Measurements from ENCODE around the gene OR1N1. TPM values are rescaled to one million over a fixed set of nuclear protein-coding genes. Genes with fewer than 3 reads are reported as not detected.

OR1N1 gene
- total and polyA plus RNA-seq, 4 donors: not detected

DNA sequence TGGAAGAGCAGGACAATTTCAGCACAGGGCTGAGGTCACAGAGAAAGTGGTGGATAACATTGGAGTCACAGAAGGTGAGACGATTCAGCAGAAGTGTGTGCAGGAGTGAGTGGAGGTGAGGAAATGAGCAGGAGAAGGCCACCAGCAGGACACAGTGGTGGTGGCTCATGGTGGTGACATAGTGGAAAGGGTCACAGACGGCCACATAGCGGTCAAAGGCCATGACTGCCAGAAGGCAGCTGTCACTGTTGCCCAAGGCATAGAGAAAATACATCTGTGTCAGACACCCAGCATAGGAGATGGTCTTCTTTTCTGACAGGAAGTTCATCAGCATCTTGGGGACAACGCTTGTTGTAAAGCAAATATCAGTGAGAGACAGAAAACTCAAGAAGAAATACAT is 40.8 kb upstream of the OR1N1 start:
- Histone ChIP-seq H3K36me3 (ENCODE audit: control insufficient read depth in 4 of 4, insufficient read depth in 3 of 4, low read depth in 1 of 4, low read length in 3 of 4) (no peaks in the 10 kb centered on the region), H3K4me1 (ENCODE audit: control insufficient read depth in 4 of 4, insufficient read depth in 4 of 4, low read length in 3 of 4) (no peaks in the 10 kb centered on the region), H3K9me3 (ENCODE audit: control insufficient read depth in 4 of 4, low read length in 3 of 4) (peaks cover 0 to 7% (median 3%) of the 10 kb centered on the region in 4 donors), H3K27ac (ENCODE audit: low read depth in 1 of 2, low read length in 2 of 2) (no peak overlapping the region), H3K9ac (ENCODE audit: low read depth in 1 of 2, low read length in 2 of 2) (no peak overlapping the region), H3K4me3 (ENCODE audit: low read depth in 1 of 3, low read length in 3 of 3) (no peak overlapping the region), H3K27me3 (ENCODE audit: control insufficient read depth in 4 of 4, insufficient read depth in 4 of 4, low read length in 3 of 4) (no peaks in the 10 kb centered on the region)
- WGBS: 81% methylated on average over 4 of the region's 4 CpGs
- DNase-seq (ENCODE audit: low spot score): no peak
- TF ChIP-seq, protein P1, sequence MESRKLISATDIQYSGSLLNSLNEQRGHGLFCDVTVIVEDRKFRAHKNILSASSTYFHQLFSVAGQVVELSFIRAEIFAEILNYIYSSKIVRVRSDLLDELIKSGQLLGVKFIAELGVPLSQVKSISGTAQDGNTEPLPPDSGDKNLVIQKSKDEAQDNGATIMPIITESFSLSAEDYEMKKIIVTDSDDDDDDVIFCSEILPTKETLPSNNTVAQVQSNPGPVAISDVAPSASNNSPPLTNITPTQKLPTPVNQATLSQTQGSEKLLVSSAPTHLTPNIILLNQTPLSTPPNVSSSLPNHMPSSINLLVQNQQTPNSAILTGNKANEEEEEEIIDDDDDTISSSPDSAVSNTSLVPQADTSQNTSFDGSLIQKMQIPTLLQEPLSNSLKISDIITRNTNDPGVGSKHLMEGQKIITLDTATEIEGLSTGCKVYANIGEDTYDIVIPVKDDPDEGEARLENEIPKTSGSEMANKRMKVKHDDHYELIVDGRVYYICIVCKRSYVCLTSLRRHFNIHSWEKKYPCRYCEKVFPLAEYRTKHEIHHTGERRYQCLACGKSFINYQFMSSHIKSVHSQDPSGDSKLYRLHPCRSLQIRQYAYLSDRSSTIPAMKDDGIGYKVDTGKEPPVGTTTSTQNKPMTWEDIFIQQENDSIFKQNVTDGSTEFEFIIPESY (IDR thresholded peaks at IDR 0.05): no peak
- TF ChIP-seq, protein P2, sequence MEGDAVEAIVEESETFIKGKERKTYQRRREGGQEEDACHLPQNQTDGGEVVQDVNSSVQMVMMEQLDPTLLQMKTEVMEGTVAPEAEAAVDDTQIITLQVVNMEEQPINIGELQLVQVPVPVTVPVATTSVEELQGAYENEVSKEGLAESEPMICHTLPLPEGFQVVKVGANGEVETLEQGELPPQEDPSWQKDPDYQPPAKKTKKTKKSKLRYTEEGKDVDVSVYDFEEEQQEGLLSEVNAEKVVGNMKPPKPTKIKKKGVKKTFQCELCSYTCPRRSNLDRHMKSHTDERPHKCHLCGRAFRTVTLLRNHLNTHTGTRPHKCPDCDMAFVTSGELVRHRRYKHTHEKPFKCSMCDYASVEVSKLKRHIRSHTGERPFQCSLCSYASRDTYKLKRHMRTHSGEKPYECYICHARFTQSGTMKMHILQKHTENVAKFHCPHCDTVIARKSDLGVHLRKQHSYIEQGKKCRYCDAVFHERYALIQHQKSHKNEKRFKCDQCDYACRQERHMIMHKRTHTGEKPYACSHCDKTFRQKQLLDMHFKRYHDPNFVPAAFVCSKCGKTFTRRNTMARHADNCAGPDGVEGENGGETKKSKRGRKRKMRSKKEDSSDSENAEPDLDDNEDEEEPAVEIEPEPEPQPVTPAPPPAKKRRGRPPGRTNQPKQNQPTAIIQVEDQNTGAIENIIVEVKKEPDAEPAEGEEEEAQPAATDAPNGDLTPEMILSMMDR (IDR thresholded peaks at IDR 0.05; ENCODE audit: low read depth, low read length, missing input control): no peak
- no peak for TF ChIP-seq FOXA1 (IDR thresholded peaks at IDR 0.05)
- TF ChIP-seq FOXA2 (IDR thresholded peaks at IDR 0.05): no peak

DNA sequence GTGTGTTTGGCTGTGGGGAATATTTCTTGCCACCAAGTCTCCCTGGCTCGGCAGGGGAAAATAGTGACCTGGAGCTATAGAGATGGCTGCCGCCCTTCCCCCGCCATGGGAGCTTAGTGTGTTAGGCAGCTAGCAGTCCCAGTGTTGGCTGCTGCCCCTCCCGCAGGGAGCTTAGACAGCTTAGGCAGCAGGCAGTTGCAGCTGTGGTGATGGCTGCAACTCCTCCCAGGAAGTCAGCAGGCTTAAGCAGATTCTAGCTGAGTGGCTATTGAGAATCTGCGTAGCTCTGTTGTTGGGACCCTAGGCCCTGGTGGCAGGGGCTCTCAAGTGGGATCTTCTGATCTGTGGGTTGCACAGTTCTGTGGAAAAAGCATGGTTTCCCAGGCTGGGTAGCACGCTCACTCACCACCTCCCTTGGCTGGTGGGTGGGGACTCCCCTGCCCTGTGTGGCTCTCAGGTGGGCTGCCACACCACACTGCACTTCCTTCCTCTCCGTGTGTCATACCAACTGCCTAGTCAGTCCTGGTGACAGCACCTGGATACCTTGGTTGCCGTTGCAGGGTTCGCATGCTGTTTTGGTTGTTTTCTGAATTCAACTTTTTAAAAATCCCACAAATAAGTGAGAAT is 35.2 kb upstream of the OR1N1 start:
- Histone ChIP-seq H3K27ac (ENCODE audit: low read depth in 1 of 2, low read length in 2 of 2) (no peak overlapping the region), H3K36me3 (ENCODE audit: control insufficient read depth in 4 of 4, insufficient read depth in 3 of 4, low read depth in 1 of 4, low read length in 3 of 4) (no peaks in the 10 kb centered on the region), H3K4me1 (ENCODE audit: control insufficient read depth in 4 of 4, insufficient read depth in 4 of 4, low read length in 3 of 4) (no peaks in the 10 kb centered on the region), H3K27me3 (ENCODE audit: control insufficient read depth in 4 of 4, insufficient read depth in 4 of 4, low read length in 3 of 4) (no peaks in the 10 kb centered on the region), H3K4me3 (ENCODE audit: low read depth in 1 of 3, low read length in 3 of 3) (no peak overlapping the region), H3K9ac (ENCODE audit: low read depth in 1 of 2, low read length in 2 of 2) (no peak overlapping the region), H3K9me3 (ENCODE audit: control insufficient read depth in 4 of 4, low read length in 3 of 4) (peaks cover 0 to 10% (median 3%) of the 10 kb centered on the region in 4 donors)
- TF ChIP-seq GABPA (IDR thresholded peaks at IDR 0.05 in 1 of 2, conservative IDR thresholded peaks at IDR 0.05 in 1 of 2) (no peak), FOXA2 (IDR thresholded peaks at IDR 0.05) (no peak), RAD21 (IDR thresholded peaks at IDR 0.05) (no peak), HNF4A (conservative IDR thresholded peaks at IDR 0.05) (no peak), TAF1 (conservative IDR thresholded peaks at IDR 0.05) (no peak), YY1 (IDR thresholded peaks at IDR 0.05) (no peak)
- TF ChIP-seq, protein P1 (IDR thresholded peaks at IDR 0.05): no peak
- TF ChIP-seq, protein P3, sequence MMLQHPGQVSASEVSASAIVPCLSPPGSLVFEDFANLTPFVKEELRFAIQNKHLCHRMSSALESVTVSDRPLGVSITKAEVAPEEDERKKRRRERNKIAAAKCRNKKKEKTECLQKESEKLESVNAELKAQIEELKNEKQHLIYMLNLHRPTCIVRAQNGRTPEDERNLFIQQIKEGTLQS (IDR thresholded peaks at IDR 0.05): no peak
- TF ChIP-seq, protein P4, sequence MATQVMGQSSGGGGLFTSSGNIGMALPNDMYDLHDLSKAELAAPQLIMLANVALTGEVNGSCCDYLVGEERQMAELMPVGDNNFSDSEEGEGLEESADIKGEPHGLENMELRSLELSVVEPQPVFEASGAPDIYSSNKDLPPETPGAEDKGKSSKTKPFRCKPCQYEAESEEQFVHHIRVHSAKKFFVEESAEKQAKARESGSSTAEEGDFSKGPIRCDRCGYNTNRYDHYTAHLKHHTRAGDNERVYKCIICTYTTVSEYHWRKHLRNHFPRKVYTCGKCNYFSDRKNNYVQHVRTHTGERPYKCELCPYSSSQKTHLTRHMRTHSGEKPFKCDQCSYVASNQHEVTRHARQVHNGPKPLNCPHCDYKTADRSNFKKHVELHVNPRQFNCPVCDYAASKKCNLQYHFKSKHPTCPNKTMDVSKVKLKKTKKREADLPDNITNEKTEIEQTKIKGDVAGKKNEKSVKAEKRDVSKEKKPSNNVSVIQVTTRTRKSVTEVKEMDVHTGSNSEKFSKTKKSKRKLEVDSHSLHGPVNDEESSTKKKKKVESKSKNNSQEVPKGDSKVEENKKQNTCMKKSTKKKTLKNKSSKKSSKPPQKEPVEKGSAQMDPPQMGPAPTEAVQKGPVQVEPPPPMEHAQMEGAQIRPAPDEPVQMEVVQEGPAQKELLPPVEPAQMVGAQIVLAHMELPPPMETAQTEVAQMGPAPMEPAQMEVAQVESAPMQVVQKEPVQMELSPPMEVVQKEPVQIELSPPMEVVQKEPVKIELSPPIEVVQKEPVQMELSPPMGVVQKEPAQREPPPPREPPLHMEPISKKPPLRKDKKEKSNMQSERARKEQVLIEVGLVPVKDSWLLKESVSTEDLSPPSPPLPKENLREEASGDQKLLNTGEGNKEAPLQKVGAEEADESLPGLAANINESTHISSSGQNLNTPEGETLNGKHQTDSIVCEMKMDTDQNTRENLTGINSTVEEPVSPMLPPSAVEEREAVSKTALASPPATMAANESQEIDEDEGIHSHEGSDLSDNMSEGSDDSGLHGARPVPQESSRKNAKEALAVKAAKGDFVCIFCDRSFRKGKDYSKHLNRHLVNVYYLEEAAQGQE (IDR thresholded peaks at IDR 0.05): no peak
- WGBS: 58% methylated on average over 9 of the region's 9 CpGs
- no peak for DNase-seq (ENCODE audit: low spot score)
